SK-N-SH treated with all-trans-retinoic acid at 6 μM for 48 hours (cell line): ENCODE data around the gene ZCCHC7.

Experiments
- ATAC-seq: fragments of 200-7000 bp; cut with Tn5 transposase; 3 replicates; pipeline ENCODE4 v1.9.1; 2020; ENCODE audit warnings: mild to moderate bottlenecking, moderate library complexity
- ARNTL ChIP-seq: fragments of 450-650 bp; formaldehyde crosslinking; IDR thresholded peaks from 2 replicates; pipeline ENCODE4 v1.5.0; 2020; ENCODE audit warnings: low read depth, mild to moderate bottlenecking, moderate library complexity, borderline replicate concordance
- BACH2 ChIP-seq: fragments of 250-450 bp; sonication (Bioruptor Pico); IDR thresholded peaks from 2 replicates; pipeline ENCODE4 v1.9.0; 2021; ENCODE audit warnings: mild to moderate bottlenecking, borderline replicate concordance
- CREB5 ChIP-seq: fragments of 250-450 bp; sonication (Bioruptor Pico); IDR thresholded peaks from 2 replicates; pipeline ENCODE4 v1.5.1; 2020; ENCODE audit warnings: low read depth, mild to moderate bottlenecking, moderate library complexity
- CSDC2 ChIP-seq: fragments of 250-450 bp; sonication (Bioruptor Pico); IDR thresholded peaks from 2 replicates; pipeline ENCODE4 v1.5.0; 2020; ENCODE audit warnings: mild to moderate bottlenecking, moderate library complexity
- CSRNP3 ChIP-seq: fragments of 250-450 bp; sonication (Bioruptor Pico); IDR thresholded peaks from 2 replicates; pipeline ENCODE4 v1.5.1; 2021; ENCODE audit warnings: mild to moderate bottlenecking, moderate library complexity
- GLIS3 ChIP-seq: fragments of 250-450 bp; sonication (Bioruptor Pico); IDR thresholded peaks from 2 replicates; pipeline ENCODE4 v1.5.0; 2020; ENCODE audit warnings: mild to moderate bottlenecking, moderate library complexity
- ISL1 ChIP-seq: fragments of 250-450 bp; sonication (Bioruptor Pico); IDR thresholded peaks from 2 replicates; pipeline ENCODE4 v2.1.2; 2022; ENCODE audit warnings: mild to moderate bottlenecking, moderate library complexity
- OSR1 ChIP-seq: fragments of 250-450 bp; sonication (Bioruptor Pico); IDR thresholded peaks from 2 replicates; pipeline ENCODE4 v1.8.0; 2022; ENCODE audit warnings: moderate library complexity, mild to moderate bottlenecking, inconsistent platforms
- PATZ1 ChIP-seq: fragments of 250-450 bp; sonication (Bioruptor Pico); IDR thresholded peaks from 2 replicates; pipeline ENCODE4 v1.8.0; 2020; ENCODE audit warnings: mild to moderate bottlenecking, moderate library complexity, borderline replicate concordance
- PPARA ChIP-seq: fragments of 250-450 bp; sonication (Bioruptor Pico); IDR thresholded peaks from 2 replicates; pipeline ENCODE4 v1.5.0; 2020; ENCODE audit warnings: mild to moderate bottlenecking, borderline replicate concordance
- RARB ChIP-seq: fragments of 250-450 bp; sonication (Bioruptor Pico); IDR thresholded peaks from 2 replicates; pipeline ENCODE4 v1.8.0; 2021; ENCODE audit warnings: mild to moderate bottlenecking, moderate library complexity
- SNAI2 ChIP-seq: fragments of 250-450 bp; sonication (Bioruptor Pico); IDR thresholded peaks from 2 replicates; pipeline ENCODE4 v1.5.0; 2020; ENCODE audit warnings: mild to moderate bottlenecking, moderate library complexity
- TOX ChIP-seq: fragments of 250-450 bp; sonication (Bioruptor Pico); IDR thresholded peaks from 2 replicates; pipeline ENCODE4 v1.8.0; 2021; ENCODE audit warnings: mild to moderate bottlenecking, moderate library complexity, borderline replicate concordance
- TSHZ2 ChIP-seq: fragments of 250-450 bp; sonication (Bioruptor Pico); IDR thresholded peaks from 2 replicates; pipeline ENCODE4 v1.5.0; 2020; ENCODE audit warnings: mild to moderate bottlenecking, moderate library complexity
- ZC3H10 ChIP-seq: fragments of 250-450 bp; sonication (Bioruptor Pico); IDR thresholded peaks from 2 replicates; pipeline ENCODE4 v1.5.1; 2021; ENCODE audit warnings: mild to moderate bottlenecking, moderate library complexity
- ZFP3 ChIP-seq: fragments of 250-450 bp; sonication (Bioruptor Pico); IDR thresholded peaks from 2 replicates; pipeline ENCODE4 v1.5.0; 2020; ENCODE audit warnings: mild to moderate bottlenecking, moderate library complexity
- ZFP30 ChIP-seq: fragments of 450-650 bp; formaldehyde crosslinking; IDR thresholded peaks from 2 replicates; pipeline ENCODE4 v1.5.0; 2022; ENCODE audit warnings: mild to moderate bottlenecking, moderate library complexity
- ZNF565 ChIP-seq: fragments of 450-650 bp; formaldehyde crosslinking; conservative IDR thresholded peaks from 2 replicates; pipeline ENCODE4 v1.5.0; 2020; ENCODE audit warnings: low read depth, mild to moderate bottlenecking, moderate library complexity
- ZNF70 ChIP-seq: fragments of 450-650 bp; formaldehyde crosslinking; IDR thresholded peaks from 2 replicates; pipeline ENCODE4 v1.5.0; 2020; ENCODE audit warnings: mild to moderate bottlenecking, moderate library complexity
- ZNF8 ChIP-seq: fragments of 450-650 bp; formaldehyde crosslinking; IDR thresholded peaks from 2 replicates; pipeline ENCODE4 v1.5.0; 2020; ENCODE audit warnings: mild to moderate bottlenecking, moderate library complexity

Gene ZCCHC7

GRCh38 chr9:37167456-37168047, 47.2 kb downstream of the ZCCHC7 start:
- TF ChIP-seq TSHZ2 (no peak), ZFP3 (CRISPR knock-in tag) (no peak), CSDC2 (CRISPR knock-in tag) (no peak), ZFP30 (no peak), PPARA (no peak)
- no peak for ATAC-seq

GRCh38 chr9:37172557-37172956, 52.2 kb downstream of the ZCCHC7 start:
- TF ChIP-seq GLIS3 (CRISPR knock-in tag) (no peak), ISL1 (CRISPR knock-in tag) (no peak), ZNF8 (CRISPR knock-in tag) (no peak), PPARA (no peak), CREB5 (CRISPR knock-in tag) (no peak), PATZ1 (CRISPR knock-in tag) (no peak)
- no peak for ATAC-seq

GRCh38 chr9:37174247-37174646, 53.9 kb downstream of the ZCCHC7 start:
- TF ChIP-seq CREB5 (CRISPR knock-in tag) (no peak), ZNF70 (CRISPR knock-in tag) (no peak), ZFP3 (CRISPR knock-in tag) (no peak), SNAI2 (CRISPR knock-in tag) (no peak), ZNF565 (CRISPR knock-in tag) (no peak), ISL1 (CRISPR knock-in tag) (no peak), PPARA (no peak), TOX (CRISPR knock-in tag) (no peak), ARNTL (CRISPR knock-in tag) (no peak), PATZ1 (CRISPR knock-in tag) (no peak), CSDC2 (CRISPR knock-in tag) (no peak), BACH2 (CRISPR knock-in tag) (no peak), ZFP30 (no peak), ZC3H10 (no peak)

GRCh38 chr9:37178742-37179141, 58.4 kb downstream of the ZCCHC7 start:
- ATAC-seq: no peak
- no peak for TF ChIP-seq ZNF565 (CRISPR knock-in tag)
- no peak for TF ChIP-seq ZNF70 (CRISPR knock-in tag)
- no peak for TF ChIP-seq ZFP30
- no peak for TF ChIP-seq CSRNP3 (CRISPR knock-in tag)
- TF ChIP-seq TOX (CRISPR knock-in tag): no peak
- no peak for TF ChIP-seq SNAI2 (CRISPR knock-in tag)
- no peak for TF ChIP-seq TSHZ2
- TF ChIP-seq OSR1 (CRISPR knock-in tag): no peak
- TF ChIP-seq CREB5 (CRISPR knock-in tag): no peak
- no peak for TF ChIP-seq RARB (CRISPR knock-in tag)
- no peak for TF ChIP-seq ZNF8 (CRISPR knock-in tag)

More at GRCh38 chr9:37174247-37174646, 53.9 kb downstream of the ZCCHC7 start:
- ATAC-seq: peak; percentile 44; the same call in 2 of the 3 replicates
